ENCODE data around the gene IL1RAPL1.

IL1RAPL1 gene

DNA sequence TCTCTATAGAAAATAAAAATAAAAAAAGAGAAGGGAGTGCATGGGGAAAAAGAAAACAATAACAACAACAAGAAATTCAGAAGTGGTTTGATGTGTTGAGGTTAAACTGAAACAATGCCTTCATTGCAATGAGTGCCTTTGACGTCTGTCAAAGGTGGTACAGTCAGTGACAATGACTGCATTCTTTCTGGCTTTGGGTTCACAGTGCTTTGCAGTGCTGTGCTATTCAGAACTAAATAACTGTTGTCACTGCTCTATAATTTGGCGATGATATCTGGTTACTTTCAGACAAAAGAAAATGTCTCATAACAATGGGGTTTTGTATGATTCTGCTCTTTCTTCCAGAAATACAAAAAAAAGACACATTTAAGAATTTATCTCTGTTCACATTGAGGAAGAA lies 1139.6 kb downstream of the IL1RAPL1 start:
- DNase-seq (ENCODE audit: low read depth in 1 of 2, low spot score in 1 of 2) = no peak

- DNase-seq (ENCODE audit: low read depth in 1 of 2, low spot score in 1 of 2) = no peak
Measured at GRCh38 chrX:29728639-29729038, 1141.4 kb downstream of the IL1RAPL1 start.

DNA sequence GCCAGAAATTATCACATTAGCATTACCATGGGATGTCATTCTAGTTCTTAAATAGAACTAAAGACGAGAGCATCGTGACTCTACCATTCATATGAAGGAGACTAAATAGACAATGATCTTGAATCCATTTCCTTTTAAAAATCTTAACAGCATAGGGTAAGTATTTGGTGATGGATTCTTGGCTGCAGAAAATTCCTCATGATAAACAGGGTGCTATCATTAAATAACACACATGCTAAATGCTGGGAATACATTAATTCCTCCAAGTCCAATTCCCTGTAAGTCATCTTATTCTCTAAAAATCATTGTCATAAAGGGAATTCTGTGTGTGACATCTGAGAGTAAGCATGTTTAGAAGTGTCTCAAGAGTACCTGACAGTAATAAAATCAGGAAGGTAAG lies 1157.7 kb downstream of the IL1RAPL1 start:
- DNase-seq (ENCODE audit: low read depth in 1 of 2, low spot score in 1 of 2) = no peak

- DNase-seq (ENCODE audit: low read depth in 1 of 2, low spot score in 1 of 2) = no peak
Measured at GRCh38 chrX:29746326-29746725, 1159.1 kb downstream of the IL1RAPL1 start.

- DNase-seq (ENCODE audit: low read depth in 1 of 2, low spot score in 1 of 2) = no peak
Measured at GRCh38 chrX:29762006-29762405, 1174.8 kb downstream of the IL1RAPL1 start.

- no peak for DNase-seq (ENCODE audit: low read depth in 1 of 2, low spot score in 1 of 2)
Measured at GRCh38 chrX:29775890-29776289, 1188.6 kb downstream of the IL1RAPL1 start.

- no peak for DNase-seq (ENCODE audit: low read depth in 1 of 2, low spot score in 1 of 2)
Measured at GRCh38 chrX:29787656-29788055, 1200.4 kb downstream of the IL1RAPL1 start.

- DNase-seq (ENCODE audit: low read depth in 1 of 2, low spot score in 1 of 2) = no peak
Measured at GRCh38 chrX:29788991-29789699, 1201.9 kb downstream of the IL1RAPL1 start.

- DNase-seq (ENCODE audit: low read depth in 1 of 2, low spot score in 1 of 2) = no peak
Measured at GRCh38 chrX:29792335-29792734, 1205.1 kb downstream of the IL1RAPL1 start.

DNA sequence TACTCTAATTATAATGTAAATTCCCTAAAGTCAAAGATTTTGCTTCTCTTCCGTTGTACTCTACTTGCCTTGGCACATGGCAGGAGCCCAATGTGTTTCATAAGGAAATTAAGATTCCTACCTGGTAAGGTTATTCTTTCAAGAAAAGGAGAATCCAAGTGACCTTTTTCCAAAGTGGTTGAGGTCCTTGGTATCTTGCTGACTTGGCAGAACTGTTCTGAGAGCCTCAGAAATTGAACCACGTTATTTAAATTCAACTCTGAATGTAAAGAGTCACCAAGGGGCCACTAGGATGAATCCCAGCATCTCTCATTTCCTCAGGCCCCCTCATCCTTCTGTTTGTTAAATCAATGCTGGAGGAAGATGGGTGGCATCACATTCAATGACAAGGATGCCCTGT lies 1209.9 kb downstream of the IL1RAPL1 start:
- no peak for DNase-seq (ENCODE audit: low read depth in 1 of 2, low spot score in 1 of 2)

GRCh38 chrX:29798469-29798868 lies 1211.2 kb downstream of the IL1RAPL1 start:
- DNase-seq (ENCODE audit: low read depth in 1 of 2, low spot score in 1 of 2) = no peak

GRCh38 chrX:29813174-29813573 lies 1225.9 kb downstream of the IL1RAPL1 start:
- no peak for DNase-seq (ENCODE audit: low read depth in 1 of 2, low spot score in 1 of 2)

DNA sequence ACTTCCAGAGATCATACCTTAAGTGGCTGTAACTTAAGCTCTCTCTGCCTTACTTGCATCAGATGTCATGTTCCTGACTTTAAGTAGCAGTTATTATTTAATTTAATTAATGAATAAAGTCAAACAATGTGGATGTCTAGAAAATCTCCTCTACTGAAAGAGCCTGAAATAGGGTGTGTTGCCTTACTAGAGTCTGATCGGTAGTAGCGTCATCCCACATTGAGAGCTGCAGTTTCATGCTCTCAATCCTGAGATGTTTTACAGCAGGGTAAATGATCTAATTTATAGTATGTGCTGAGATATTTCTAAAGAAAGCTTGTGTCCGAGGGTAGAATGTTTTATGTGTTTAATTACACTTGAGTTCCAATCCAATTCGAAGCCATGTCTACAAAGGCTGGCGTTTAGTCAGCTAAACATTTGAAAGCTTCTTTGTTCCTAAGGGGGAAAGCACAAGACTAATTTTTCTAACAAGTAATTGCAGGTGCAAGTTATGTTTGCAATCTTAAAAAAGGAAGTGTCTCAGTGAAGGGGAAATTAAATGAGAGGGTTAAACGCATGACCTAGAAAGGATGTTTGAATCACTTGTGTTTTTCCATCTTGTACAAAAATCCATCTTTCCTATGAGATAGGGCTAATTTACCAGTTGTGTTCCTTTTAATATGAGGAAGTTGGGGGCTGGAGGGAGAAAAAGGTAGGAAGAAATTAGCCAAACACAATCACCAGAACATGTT lies 1237.1 kb downstream of the IL1RAPL1 start:
- DNase-seq (ENCODE audit: low read depth in 1 of 2, low spot score in 1 of 2) = no peak

DNA sequence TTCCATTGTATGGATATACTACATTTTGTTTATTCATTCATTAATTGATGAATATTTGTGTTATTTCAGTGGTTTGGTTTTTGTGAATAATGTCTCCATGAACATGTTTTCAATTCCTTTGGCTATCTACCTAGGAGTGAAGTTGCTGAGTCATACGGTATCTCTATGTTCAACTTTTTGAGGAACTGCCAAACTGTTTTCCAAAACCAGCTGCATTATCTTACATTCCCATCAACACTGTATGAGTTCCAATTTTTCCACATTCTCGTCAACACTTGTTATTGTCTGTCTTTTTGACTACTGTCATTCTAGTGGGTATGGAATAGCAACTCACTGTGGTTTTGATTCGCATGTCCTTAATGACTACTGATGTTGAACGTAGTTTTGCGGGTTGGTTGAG lies 1239.5 kb downstream of the IL1RAPL1 start:
- no peak for DNase-seq (ENCODE audit: low read depth in 1 of 2, low spot score in 1 of 2)

- no peak for DNase-seq (ENCODE audit: low read depth in 1 of 2, low spot score in 1 of 2)
Measured at GRCh38 chrX:29834311-29834710, 1247.1 kb downstream of the IL1RAPL1 start.

GRCh38 chrX:29834764-29835163 lies 1247.5 kb downstream of the IL1RAPL1 start:
- no peak for DNase-seq (ENCODE audit: low read depth in 1 of 2, low spot score in 1 of 2)

GRCh38 chrX:29841750-29842149 lies 1254.5 kb downstream of the IL1RAPL1 start:
- DNase-seq (ENCODE audit: low read depth in 1 of 2, low spot score in 1 of 2) = no peak

GRCh38 chrX:29842552-29842951 lies 1255.3 kb downstream of the IL1RAPL1 start:
- no peak for DNase-seq (ENCODE audit: low read depth in 1 of 2, low spot score in 1 of 2)

- DNase-seq (ENCODE audit: low read depth in 1 of 2, low spot score in 1 of 2) = no peak
Measured at GRCh38 chrX:29851857-29852605, 1264.8 kb downstream of the IL1RAPL1 start.

DNA sequence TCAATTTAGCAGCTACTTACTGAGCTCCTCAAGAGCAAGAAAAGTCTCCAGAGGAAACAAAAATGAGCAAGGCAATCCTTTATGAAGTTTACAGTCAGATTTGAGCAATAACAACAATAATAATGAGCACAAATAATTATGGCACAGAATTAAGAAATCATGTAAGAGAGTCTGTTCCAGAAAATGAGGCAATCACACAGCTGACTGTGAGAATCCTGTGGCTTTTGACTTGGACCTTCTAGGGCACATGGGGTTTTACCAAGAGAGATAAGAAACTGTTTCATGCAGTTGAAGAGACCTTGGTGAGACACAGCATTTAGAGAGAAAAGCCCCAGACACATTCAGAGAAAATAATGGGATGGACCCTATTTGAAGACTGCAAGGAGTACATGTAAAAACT lies 1265.5 kb downstream of the IL1RAPL1 start:
- DNase-seq (ENCODE audit: low read depth in 1 of 2, low spot score in 1 of 2) = no peak

- no peak for DNase-seq (ENCODE audit: low read depth in 1 of 2, low spot score in 1 of 2)
Measured at GRCh38 chrX:29858714-29859113, 1271.5 kb downstream of the IL1RAPL1 start.

- DNase-seq (ENCODE audit: low read depth in 1 of 2, low spot score in 1 of 2) = no peak
Measured at GRCh38 chrX:29862126-29862677, 1275.0 kb downstream of the IL1RAPL1 start.

Data from activated CD4-positive, alpha-beta T cell treated with anti-CD3 and anti-CD28 coated beads, Interleukin-2, amount 50 U/mL, for 24 hours (primary cell).